ENCODE results near the gene TRIM52. TPM values are rescaled to one million over a fixed set of nuclear protein-coding genes. Genes with fewer than 3 reads are reported as not detected.

TRIM52 gene
- total RNA-seq, 1 experiment from 2014 or later = 15.2 TPM

- Histone ChIP-seq H3K27me3 (ENCODE audit: insufficient read depth, low read depth) (no peaks in the 10 kb centered on the region), H3K9me3 (ENCODE audit: insufficient read depth, low read depth) (no peaks in the 10 kb centered on the region), H4K20me1 (ENCODE audit: insufficient read depth) (no peaks in the 10 kb centered on the region), H3K4me3 (peak overlapping the region; percentile 69), H3K4me2 (peak overlapping the region; percentile 82), H3K36me3 (ENCODE audit: low read depth) (no peaks in the 10 kb centered on the region), H3K27ac (no peak overlapping the region), H2AFZ (no peak overlapping the region), H3K9me2 (ENCODE audit: insufficient read depth) (no peaks in the 10 kb centered on the region), H3F3A (ENCODE audit: insufficient read depth, low read depth) (peaks cover 27% of the 10 kb centered on the region; the same call in 1 of the 2 replicates), H3K4me1 (replicated peaks; ENCODE audit: insufficient read depth) (peaks cover 12% of the 10 kb centered on the region), H3K79me2 (ENCODE audit: low read depth) (no peaks in the 10 kb centered on the region)
- POLR2A ChIA-PET (ENCODE audit: unreplicated experiment) = interaction anchor here (0.7 kb wide), 1 partner anchor 18 kb away, joined by 8 read pairs; no protein-coding TSS in a partner anchor
- TF ChIP-seq EZH2 (IDR thresholded peaks at IDR 0.05; ENCODE audit: low read depth) (no peak), CTCF (conservative IDR thresholded peaks at IDR 0.05) (no peak)
- BruUV-seq (replicated peaks) = no TSS peak
- peak in 1 of 2 experiments; percentile 28 for DNase-seq
- CTCF ChIA-PET = no interaction called here
- intact Hi-C loops (cut with micrococcal nuclease; ENCODE audit: unreplicated experiment) = loop anchor here (1.0 kb wide), 1 partner anchor 15 kb away; no protein-coding TSS in a partner anchor
These were observed 54.9 kb downstream of the TRIM52 start for GRCh38 chr5:181205761-181206649.

Small RNA genes within 50 kb of the gene (microRNA-seq; reads per million reads assigned to microRNA genes)
- gene MIR4638 (ENCODE audit: borderline number of aligned reads, borderline replicate concordance) = not detected

Other genes with a start within 250 kb of the TRIM52 start
- gene BTNL9, start 220.9 kb downstream of the TRIM52 start, total RNA-seq (2021) = not detected in 2 replicates
- gene OR2V1, start 130.0 kb downstream of the TRIM52 start, total RNA-seq (2021) = not detected in 2 replicates
- gene OR2V2, start 113.6 kb downstream of the TRIM52 start, total RNA-seq (2021) = not detected in 2 replicates
- 9.2 and 10.4 TPM in 2 replicates for gene TRIM7, start 55.9 kb downstream of the TRIM52 start, total RNA-seq (2021)
- 57.6 and 66.0 TPM in 2 replicates for gene TRIM41, start 37.9 kb downstream of the TRIM52 start, total RNA-seq (2021)
- gene RACK1, start 17.2 kb downstream of the TRIM52 start, total RNA-seq (2021) = 2,373 and 2,766 TPM in 2 replicates
- not detected in 2 replicates for gene OR4F3, start 106.1 kb upstream of the TRIM52 start, total RNA-seq (2021)

Data from PC-9 (cell line).